Measurements from ENCODE around the gene ATP1A4.

The ATP1A4 gene

DNA sequence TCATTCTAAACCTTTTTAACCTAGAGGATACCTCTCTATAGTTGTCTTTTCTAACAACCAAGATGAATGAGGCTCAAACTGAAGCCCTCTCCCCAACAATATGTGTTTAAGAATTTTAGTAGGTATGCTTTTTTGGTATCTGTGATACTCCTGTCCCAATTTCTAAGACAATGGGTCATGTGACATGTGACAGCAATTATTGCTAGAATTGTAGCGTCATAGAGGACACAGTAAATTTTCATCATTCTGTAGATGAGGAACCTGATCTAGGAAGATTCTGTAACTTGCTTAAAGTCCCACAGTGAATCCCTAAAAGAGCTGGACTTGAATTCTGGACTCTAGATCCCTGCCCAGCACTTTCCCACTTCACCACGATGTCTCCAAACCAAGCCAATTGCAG lies 27.3 kb downstream of the ATP1A4 start:
- no peak for DNase-seq

DNA sequence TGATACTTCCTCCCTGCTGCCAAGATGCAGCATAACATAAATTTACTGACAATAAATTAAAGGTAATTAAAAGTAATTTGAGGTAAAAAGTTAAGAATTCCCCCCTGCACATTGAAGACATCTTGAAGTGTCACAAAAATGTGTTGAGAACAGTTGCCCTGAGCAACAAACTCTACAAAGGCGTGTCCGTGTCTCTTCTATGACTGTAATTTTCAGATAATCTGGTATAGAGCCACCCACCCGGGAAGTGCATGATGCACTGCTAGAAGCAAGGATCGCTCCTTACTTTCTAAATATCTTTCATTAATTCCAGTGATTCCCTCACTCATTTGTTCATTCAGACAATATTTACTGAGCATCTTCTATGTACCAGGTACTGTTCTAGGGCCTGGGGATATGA lies 27.9 kb downstream of the ATP1A4 start:
- no peak for DNase-seq

DNA sequence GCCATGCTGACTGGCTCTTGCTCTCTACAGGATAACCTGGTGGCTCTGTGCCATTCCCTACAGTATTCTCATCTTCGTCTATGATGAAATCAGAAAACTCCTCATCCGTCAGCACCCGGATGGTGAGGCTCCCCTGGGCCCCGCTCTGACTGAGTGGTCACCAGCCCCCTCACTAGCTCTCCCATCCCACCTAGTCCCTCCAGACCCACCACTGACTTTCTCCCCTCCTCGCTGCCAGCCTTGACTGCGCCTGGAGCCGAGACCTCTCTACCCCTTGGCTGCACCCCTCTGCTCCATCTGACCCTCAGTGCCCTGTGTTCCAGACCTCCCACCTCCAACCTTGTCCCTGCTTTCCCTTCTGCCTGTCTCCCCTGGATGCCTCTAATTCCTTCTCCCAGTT lies 34.8 kb downstream of the ATP1A4 start:
- no peak for DNase-seq

DNA sequence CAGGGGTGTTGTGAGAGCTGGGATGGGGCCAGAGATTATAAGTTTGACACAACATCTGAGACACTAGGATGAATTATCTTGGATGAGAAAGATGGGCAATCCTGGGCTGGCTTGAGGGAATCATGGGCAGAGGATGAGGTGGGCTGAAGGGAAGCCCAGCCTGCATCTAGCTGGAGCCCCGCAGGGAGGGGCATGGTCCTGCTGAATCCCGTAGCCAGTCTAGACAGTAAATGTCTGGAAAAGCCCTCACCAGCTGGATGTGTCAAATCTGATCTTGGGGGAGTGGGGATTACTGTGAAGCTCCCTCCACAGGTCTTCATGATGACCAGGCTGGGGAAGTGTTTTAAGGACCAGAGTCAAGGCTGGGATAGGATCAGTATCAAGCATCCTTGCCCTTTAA lies 35.3 kb downstream of the ATP1A4 start:
- DNase-seq = no peak

DNA sequence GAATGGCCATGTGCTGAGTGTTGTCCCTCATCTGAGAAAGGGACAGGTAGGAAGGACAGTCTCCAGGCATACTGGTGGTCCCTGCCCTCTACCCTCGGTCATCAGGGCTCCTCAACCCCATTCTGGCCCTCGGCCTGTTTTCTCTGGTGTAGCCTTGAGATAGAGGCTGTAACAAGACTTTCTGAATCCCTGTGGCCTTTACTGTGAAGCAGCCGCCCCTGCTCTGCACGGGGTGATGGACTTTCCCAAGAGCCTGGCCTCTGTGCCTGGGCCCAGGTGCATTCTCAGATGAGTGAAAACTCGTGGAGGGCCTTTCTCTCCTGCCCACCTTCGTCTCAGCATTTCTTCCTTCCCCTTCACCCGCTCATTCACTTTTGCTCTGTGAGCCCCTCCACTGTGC lies 36.0 kb downstream of the ATP1A4 start:
- DNase-seq = no peak

DNA sequence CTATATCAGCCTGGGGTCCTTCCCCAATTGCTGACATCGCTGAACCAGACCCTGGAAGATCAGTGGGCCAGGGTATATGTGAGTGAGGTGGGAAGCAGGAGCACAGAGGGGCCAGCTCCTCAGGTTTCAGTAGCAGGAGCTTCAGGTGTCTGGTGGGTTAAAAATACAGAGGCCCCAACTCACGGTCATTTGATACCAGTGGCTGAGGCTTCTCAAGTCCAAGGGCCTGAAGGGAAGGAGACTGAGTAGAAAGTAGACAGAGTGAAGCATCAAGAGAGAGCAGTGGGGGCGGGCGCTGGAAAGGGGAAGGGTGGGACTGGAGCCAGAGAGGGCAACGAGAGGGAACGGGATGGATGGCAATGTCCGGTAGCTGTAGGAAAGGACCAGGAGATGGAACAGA lies 36.9 kb downstream of the ATP1A4 start:
- DNase-seq = no peak

DNA sequence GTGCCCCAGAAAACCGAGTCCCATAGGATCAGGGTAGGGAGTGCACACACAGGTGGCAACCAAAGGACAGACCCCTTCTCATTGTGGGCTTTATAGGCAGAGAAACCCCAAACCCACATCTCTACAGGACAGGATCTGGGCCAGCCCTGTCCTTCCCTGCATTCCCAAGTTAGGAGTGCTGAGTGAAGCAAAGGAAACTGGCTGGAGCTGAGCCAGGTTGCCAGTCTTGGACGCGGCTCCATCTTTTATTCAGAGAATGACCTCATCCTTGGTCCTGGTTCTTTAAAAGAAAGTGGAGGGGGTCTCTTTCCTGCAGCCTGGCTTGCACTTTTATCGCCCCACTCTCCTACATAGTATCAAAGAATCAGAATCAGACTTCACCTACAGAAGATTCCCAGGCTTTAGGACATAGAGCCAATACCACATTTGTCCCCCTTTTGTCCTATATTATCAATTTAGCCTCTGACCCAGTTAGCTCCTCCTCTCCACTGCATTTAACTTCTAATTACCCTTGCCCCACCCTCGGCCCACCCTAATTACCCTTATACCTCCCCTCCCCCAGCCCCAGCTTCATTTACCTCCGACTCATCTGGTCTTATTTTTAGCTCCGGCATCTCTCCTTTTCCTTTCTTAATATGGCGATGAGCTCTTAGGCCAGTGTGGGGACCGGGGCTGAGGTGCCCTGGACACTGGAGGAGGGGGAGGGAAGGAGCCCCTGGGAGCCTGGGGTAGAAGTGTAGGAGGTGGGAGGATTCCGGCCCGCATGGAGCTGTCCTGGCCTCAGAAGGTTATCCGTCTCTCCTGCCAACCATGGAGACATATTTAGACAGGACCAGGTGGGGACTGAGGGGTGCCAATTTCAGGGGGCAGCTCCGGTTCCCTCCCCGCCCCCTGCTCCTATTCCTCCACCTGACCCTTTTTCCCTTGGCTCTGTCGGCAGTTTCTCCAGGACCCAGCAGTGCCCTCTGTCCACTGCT lies 38.5 kb downstream of the ATP1A4 start, which contains the start of gene CASQ1:
TSS of gene CASQ1 (plus strand) at position 927 of the 977 bp plus-strand sequence. CDS start 177 bp downstream, outside the sequence.
- DNase-seq = no peak

DNA sequence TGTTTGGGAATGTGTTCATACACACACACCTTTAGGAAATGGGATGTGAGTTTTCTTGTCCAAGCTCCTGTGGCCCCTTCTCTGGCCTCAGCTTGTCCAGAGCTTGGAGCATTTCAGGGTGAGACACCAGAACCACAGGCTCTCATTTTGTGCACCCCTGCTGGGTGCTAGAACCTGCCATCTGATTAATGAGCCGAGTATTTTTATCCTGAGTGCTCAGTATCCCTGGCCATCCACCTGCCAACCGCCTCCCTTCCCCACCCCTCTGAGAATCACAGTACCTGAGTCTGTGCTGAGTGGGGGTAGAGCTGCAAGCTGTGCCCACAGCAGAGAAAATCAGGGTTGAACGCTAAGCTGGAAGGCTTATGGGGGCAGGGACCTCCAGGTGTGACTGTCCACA lies 40.4 kb downstream of the ATP1A4 start:
- no peak for DNase-seq

DNA sequence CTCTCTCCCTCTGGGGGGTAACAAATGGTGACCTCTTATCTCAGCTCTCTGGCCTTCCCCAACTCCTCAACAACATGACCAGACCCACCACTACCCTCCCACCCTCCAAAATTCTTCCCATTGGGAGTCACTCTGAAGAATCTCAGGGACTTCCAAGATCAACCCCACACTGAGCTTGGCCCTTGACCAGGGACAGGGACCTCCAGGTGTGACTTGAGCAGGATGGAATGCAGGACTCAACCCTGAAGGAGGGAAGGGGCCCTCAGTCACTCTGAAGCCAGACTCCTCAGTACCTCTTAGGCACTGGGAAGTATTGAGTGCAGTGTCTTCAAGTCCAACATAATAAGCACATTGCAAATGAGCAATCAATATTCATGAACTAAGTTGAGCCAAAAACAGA lies 40.8 kb downstream of the ATP1A4 start:
- no peak for DNase-seq

DNA sequence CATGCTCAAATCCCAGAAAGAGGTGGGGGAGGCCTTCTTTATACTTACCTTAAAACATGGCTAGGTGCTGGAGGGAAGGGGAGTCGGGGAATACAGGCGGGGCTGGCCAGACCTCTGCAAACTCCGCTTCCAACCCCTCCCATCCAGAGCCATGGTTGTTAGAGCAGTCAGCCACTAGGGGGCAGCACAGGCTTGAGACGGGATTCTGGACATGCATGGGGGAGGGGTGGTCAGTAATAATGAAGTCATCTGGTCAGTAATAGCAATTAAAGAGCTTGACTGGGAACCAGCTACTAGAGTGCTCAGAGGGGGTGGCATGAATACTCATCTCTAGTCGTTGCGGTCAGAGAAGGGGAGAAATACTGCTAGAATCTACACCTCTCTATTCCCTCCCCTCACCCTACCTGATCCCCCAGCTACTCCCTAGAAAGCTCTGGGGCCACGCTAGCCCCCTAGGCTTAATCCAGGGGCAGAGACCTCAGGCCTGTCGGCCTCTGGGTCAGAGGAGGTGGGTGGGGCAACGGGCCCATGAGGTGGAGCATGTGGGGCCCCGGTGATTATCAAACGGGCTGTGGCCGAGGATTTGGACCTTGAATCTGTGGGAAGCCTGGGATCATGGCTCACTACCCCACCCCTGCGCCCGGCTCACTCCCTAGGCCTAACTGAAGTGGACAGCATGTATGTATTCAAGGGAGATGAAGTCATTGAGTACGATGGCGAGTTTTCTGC lies 41.9 kb downstream of the ATP1A4 start:
- peak; percentile 86 to 89 for DNase-seq

DNA sequence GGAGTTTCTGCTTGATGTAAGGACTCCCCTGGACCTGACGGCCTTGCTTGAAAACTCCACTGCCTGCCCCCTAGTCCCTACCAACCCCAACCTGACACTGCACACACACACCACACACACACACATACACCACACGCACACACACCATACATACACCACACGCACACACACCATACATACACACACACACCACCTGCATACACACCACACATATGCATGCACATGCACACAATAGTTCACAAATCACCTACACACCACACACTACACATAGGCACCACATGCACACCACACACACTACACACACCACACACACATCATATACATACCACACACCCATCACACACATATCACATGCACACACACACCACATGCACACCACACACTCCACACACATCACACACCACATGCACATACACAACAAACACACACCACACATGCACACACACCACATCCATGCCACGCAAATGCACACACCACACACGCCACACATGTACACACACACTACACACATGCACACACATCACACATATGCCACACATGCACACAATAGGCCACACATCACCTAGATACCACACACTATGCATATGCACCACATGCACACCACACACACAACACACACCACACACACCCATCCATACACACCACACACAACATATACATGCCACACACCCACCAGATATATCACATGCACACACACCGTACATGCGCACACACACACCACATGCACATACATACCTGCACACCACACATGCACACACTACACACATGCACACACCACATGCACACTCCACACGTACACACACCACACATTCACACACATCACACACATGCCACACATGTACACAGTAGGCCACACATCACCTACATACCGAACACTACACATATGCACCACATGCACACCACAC lies 42.7 kb downstream of the ATP1A4 start:
- no peak for DNase-seq

DNA sequence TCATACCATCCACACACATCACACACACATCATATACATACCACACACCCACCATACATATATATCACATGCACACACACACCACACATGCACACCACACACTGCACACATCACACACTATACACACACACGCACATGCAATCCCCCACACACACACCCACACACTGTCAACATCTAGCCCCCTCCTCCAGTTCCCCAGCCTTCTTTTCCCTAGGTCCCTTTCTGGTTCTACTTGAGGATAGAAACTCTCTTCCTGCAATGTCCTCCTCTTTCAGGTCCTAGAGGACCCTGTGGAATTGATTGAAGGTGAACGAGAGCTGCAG lies 43.3 kb downstream of the ATP1A4 start:
- no peak for DNase-seq

DNA sequence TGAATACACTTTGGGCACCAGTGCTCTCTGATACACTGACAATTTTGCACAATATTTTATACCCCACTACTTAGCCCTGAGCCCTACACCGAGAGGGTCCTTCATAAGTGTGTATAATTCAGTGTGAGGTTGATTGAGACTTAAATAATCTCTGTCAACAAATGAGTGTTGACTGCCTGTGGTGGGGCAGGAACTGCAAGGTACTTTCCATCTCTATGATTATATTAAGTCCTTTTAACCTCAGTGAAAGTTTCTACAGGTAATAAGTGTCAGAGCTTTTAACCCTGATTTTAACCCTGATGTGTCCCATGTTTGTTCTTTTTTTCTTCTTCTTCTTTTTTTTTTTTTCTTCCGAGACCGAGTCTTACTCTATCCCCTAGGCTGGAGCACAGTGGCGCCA lies 44.7 kb downstream of the ATP1A4 start:
- no peak for DNase-seq

DNA sequence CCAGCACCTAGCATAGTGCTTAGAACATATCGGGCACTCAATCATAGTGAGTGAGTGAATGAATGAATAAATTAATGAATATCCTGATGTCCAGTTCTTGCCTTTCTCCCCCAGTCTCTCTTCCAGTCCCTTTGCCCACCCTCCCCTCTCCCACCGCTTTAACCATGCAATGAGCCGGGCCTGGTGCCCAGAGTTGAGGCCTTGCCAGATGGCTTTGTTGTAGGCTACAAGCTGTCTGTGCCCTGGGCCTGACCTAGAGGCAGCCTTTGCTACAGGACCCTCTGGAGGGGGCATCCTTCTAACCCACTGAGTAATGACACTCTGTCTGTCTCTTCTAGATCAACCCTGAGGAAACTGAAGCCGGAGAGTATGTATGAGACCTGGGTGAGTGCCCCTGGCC lies 45.8 kb downstream of the ATP1A4 start:
- DNase-seq = no peak

DNA sequence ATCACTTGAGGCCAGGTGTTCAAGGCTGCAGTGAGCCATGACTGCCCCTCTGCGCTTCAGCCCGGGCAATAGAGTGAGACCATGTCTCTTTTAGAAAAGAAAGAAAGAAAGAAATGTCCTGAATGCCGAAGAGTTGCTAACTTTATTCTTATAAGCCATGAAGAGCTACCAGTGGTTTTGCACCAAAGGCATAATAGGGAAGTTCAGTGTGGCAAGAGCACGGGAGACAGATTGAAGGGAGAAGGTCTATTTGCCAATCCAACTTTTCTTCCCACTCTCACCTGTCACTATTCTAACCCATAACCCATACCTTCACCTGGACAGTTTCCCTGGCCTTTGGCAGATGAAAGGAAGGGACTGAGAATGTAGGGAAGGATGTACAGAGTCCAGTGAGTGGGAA lies 49.4 kb downstream of the ATP1A4 start:
- no peak for DNase-seq

DNA sequence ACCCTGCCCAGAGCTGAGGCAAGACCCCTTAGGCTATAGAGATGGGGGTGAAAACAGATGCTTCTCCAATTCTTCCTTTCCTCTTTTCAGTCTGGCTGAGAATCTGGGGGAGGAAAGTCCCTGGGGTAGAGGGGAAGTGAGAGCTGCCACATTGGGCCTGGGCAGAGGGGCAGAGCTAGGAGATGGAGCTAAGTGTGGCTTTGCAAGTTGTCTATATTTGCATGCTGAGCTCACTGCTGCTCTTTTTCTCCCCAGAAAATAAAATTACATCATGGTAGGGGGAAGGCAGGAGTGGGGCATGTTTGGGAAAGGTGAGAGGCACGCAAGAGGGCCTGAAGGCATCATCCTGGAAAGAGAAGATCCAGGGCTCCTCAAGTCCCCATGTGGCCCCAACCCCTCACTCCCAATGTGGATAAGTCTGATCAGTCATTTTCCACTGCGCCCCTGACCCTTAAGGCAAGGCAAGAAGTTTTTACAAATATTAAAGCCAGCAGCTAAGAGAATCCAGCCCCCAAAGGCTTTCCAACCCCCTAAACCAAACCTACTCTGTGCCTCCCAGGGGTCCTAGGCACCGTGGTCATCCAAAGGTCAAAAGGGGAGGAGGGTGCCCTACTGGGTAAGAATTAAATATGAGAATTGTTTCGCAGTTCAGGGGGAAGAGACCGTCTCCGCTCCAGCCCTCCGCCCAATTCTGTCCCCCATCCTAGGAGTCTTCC lies 53.3 kb downstream of the ATP1A4 start:
- peak; percentile 15 to 26 for DNase-seq

DNA sequence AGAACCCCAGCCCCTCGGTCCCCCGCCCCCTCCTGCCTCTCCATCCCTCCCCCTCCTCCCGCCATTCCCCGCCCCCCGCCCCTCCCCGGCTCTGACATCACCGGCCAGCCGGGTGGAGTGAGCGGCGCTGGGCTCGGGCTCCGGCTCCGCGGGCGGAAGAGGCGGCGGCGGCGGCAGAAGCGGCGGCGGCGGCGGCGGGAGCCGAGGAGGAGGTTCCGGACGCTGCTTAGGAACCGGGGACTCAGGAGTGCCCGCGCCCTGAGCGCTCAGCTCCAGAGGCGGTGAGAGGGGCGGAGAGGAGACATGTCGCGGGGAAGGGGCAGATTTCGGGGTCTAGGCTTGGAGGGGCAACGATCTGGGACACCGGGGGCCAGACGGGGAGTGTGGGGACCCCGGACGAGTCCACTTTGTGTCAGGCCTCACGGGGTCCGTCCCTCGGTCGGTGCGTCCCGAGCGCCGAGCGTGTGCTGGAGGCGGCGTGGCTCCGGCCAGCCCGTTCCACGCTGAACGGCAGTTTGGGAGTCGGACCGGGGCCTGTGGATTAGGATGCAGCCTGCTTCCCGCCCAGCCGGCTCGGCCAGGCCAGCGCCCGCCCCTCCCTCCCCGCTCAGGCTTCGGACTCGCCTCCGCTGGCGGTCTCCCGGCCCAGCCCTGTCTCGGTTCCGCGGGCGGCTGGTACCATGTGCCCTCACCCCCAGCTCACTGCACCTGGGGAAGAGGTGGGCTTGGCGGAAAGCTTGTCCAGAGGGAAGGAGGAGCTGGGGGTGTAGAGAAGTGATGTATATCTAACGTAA lies 54.0 kb downstream of the ATP1A4 start, which contains the start of gene PEA15:
TSS of gene PEA15 (plus strand) at position 143 of the 794 bp plus-strand sequence. CDS start 6,161 bp downstream, outside the sequence.
- DNase-seq = peak; percentile 78 to 79

DNA sequence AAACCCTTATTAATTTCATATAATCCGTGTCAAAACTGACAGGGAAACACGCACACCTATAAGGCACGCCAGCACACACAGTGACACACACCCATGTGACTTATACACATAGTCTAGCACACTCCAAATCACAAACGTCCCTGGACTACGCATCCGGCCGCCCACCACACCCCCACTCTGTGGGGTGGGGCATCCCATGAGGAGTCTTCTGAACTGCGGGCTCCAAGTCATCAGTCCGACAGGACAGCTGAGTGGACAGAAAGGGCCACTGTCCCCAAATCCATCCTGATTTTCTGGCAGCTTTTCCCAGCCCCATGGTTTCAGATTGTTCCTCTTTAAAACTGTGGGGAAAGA lies 54.6 kb downstream of the ATP1A4 start:
- DNase-seq = peak; percentile 53 to 63

DNA sequence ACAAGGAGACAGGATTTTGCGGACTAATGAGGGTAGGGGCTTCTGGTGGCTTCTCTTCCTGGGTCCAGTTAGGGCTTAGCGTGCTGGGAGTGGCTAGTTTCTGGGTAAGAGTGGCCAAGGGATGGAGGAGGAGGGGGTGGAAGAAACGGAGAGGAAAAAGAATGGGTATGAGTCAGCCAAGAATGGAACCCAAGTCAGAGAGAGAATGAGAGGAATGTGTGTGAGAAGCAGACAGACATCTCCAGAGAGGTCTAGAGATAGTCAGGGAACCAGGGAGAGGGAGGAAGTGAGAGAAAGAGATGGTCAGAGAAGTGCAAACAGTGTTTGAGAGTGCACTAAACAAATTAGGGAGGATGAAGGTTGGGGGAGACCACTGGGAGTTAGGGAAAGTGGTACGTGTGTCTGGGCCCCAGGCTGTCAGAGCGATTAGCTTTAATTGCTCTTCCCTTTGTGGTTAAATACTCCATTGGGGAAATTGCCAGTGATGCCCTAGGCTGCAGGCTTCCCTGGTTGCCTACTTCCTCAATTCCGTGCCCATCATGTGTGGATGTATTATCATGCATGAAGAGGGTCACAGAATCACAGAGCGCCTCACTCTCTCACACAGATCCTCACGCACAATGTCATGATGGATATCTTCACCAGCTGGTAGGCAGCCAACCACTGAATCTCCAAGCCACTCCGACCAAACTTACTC lies 55.2 kb downstream of the ATP1A4 start:
- DNase-seq = no peak

DNA sequence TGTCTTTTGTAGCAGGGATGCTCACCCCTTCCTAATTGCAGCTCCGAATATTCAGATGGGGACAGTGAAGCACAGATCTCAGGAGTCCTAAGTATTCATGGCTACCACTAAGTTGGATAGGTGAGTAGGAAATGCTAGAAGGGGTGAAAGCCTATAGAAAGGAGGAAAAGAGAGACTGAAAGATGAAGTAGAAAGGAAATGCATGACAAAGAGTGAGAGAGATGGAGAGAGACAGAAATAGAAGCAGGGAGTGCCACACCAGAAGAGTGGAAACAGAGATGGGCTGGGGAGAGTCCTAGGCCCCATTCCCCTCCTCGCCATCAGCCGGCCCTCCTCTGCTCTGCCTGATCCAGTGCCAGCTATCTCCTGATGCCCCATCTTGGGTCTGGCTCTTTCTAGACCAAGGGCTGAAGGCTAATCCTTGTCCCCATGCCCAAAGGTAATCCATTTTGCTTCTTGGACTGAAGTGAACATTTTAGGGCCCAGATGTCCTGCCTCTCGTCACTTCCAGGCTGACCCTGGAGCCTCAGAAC lies 55.8 kb downstream of the ATP1A4 start:
- no peak for DNase-seq

Data from activated CD4-positive, alpha-beta T cell treated with anti-CD3 and anti-CD28 coated beads, Interleukin-2, amount 50 U/mL, for 48 hours (primary cell).